H1 (cell line): ENCODE results near the gene INHA. TPM values are rescaled to one million over a fixed set of nuclear protein-coding genes. Genes with fewer than 3 reads are reported as not detected.

Source experiments
- CTCF ChIA-PET: fragments of 300-600 bp; sonication (Branson Sonifier 250); formaldehyde crosslinking; loops from one replicate; lab custom pipeline; 2021; ENCODE audit not compliant: partially characterized antibody; lab: Charles Lee
- POLR2A ChIA-PET: fragments of 300-600 bp; sonication (Branson Sonifier 250); formaldehyde crosslinking; loops from one replicate; lab custom pipeline; 2021; ENCODE audit warnings: inconsistent platforms; ENCODE audit not compliant: partially characterized antibody; lab: Charles Lee
- DNase-seq, 2 experiments: peaks; one replicate each; pipeline versions ENCODE4 v3.0.0 to v3.0.0-alpha.2; 2010 to 2022; ENCODE audit warnings: low spot score in 2 of 2, low read depth in 1 of 2, mixed read lengths in 1 of 2
- FAIRE-seq: peaks from 2 replicates; lab custom pipeline; 2011; peaks lifted over from hg19 to GRCh38; lab: Jason Lieb, UNC
- H2AFZ ChIP-seq: 2 replicates; pipeline ENCODE4 v1.8.1; 2012; ENCODE audit warnings: low read length, inconsistent platforms
- H2AK5ac ChIP-seq: 2 replicates; pipeline ENCODE4 v1.6.1; 2013; ENCODE audit warnings: low read depth, low read length
- H2BK120ac ChIP-seq: replicated peaks from 2 replicates; pipeline ENCODE3; 2013; ENCODE audit warnings: low read depth, low read length, inconsistent platforms
- H2BK12ac ChIP-seq: 2 replicates; pipeline ENCODE4 v1.6.1; 2013; ENCODE audit warnings: low read depth, low read length
- H2BK15ac ChIP-seq: 2 replicates; pipeline ENCODE4 v1.6.1; 2013; ENCODE audit warnings: low read length
- H2BK20ac ChIP-seq: 2 replicates; pipeline ENCODE4 v1.6.1; 2013; ENCODE audit warnings: low read length
- H2BK5ac ChIP-seq: 2 replicates; pipeline ENCODE4 v1.6.1; 2013; ENCODE audit warnings: low read depth, low read length
- H3K14ac ChIP-seq: 2 replicates; pipeline ENCODE4 v1.6.1; 2013; ENCODE audit warnings: inconsistent platforms; ENCODE audit not compliant: insufficient read length
- H3K18ac ChIP-seq: 2 replicates; pipeline ENCODE4 v1.6.1; 2013; ENCODE audit warnings: low read length; ENCODE audit errors: extremely low read depth
- H3K23ac ChIP-seq: 2 replicates; pipeline ENCODE4 v1.6.1; 2013; ENCODE audit warnings: inconsistent platforms; ENCODE audit not compliant: insufficient read length
- H3K23me2 ChIP-seq: 2 replicates; pipeline ENCODE4 v1.6.1; 2013; ENCODE audit warnings: low read depth, low read length
- H3K27ac ChIP-seq: 2 replicates; pipeline ENCODE4 v1.6.1; 2011; ENCODE audit warnings: low read depth, low read length, inconsistent platforms
- H3K27me3 ChIP-seq, 4 experiments: replicated peaks in 1 of 4; 1 replicate in 1 of 4; 2 replicates in 3 of 4; pipeline versions ENCODE4 v1.6.1 to v1.8.1; 2011 to 2013; ENCODE audit warnings: low read length in 3 of 4, mild to moderate bottlenecking in 3 of 4, inconsistent platforms in 2 of 4, mixed read lengths in 2 of 4, moderate library complexity in 1 of 4; ENCODE audit not compliant: control insufficient read depth in 3 of 4, insufficient read depth in 3 of 4; ENCODE audit errors: extremely low read depth in 1 of 4
- H3K36me3 ChIP-seq, 4 experiments: 2 replicates each; pipeline versions ENCODE4 v1.6.1 to v1.8.1; 2011 to 2013; ENCODE audit warnings: mild to moderate bottlenecking in 4 of 4, low read length in 3 of 4, moderate library complexity in 2 of 4, control low read depth in 1 of 4, inconsistent platforms in 1 of 4; ENCODE audit not compliant: insufficient read depth in 4 of 4, control insufficient read depth in 2 of 4
- H3K4ac ChIP-seq: replicated peaks from 2 replicates; pipeline ENCODE3; 2013; ENCODE audit warnings: low read length, low read depth, mixed read lengths, inconsistent platforms; ENCODE audit not compliant: insufficient read length
- H3K4me1 ChIP-seq, 4 experiments: replicated peaks in 1 of 4; 1 replicate in 1 of 4; 2 replicates in 3 of 4; pipeline versions ENCODE4 v1.6.1 to v1.8.1; 2011 to 2013; ENCODE audit warnings: low read length in 3 of 4, inconsistent platforms in 2 of 4, mixed read lengths in 1 of 4; ENCODE audit not compliant: insufficient read depth in 4 of 4, control insufficient read depth in 3 of 4
- H3K4me2 ChIP-seq, 2 experiments: 2 replicates each; pipeline versions ENCODE4 v1.6.1 to v1.8.1; 2011 to 2013; ENCODE audit warnings: low read depth in 2 of 2, low read length in 2 of 2, control low read depth in 1 of 2, inconsistent platforms in 1 of 2, mild to moderate bottlenecking in 1 of 2; ENCODE audit not compliant: insufficient read depth in 1 of 2
- H3K4me3 ChIP-seq, 4 experiments: fragments of 200-600, 300-600 bp in 1 of 4; sonication (generic), shearing (Covaris generic), sonication (Bioruptor Twin) in 1 of 4; 2 replicates each; pipeline versions ENCODE4 v1.5.1 to v1.8.1; 2011 to 2016; ENCODE audit warnings: low read length in 4 of 4, low read depth in 3 of 4, control low read depth in 2 of 4, inconsistent platforms in 2 of 4, mild to moderate bottlenecking in 2 of 4, mixed read lengths in 1 of 4, moderate library complexity in 1 of 4; ENCODE audit not compliant: insufficient read depth in 2 of 4; ENCODE audit errors: extremely low read depth in 1 of 4
- H3K56ac ChIP-seq: replicated peaks from 2 replicates; pipeline ENCODE3; 2013; ENCODE audit warnings: low read depth, mild to moderate bottlenecking, mixed read lengths, low read length, inconsistent platforms; ENCODE audit not compliant: insufficient read length
- H3K79me1 ChIP-seq: 2 replicates; pipeline ENCODE4 v1.6.1; 2013; ENCODE audit warnings: low read depth, low read length, control low read depth
- H3K79me2 ChIP-seq, 2 experiments: 2 replicates each; pipeline versions ENCODE4 v1.6.1 to v1.8.1; 2012 to 2013; ENCODE audit warnings: low read length in 2 of 2, mild to moderate bottlenecking in 2 of 2, inconsistent platforms in 1 of 2; ENCODE audit not compliant: insufficient read depth in 2 of 2, control insufficient read depth in 1 of 2
- H3K9ac ChIP-seq, 4 experiments: replicated peaks in 1 of 4; 1 replicate in 1 of 4; 2 replicates in 3 of 4; pipeline versions ENCODE4 v1.6.1 to v1.8.1; 2011 to 2013; ENCODE audit warnings: low read depth in 3 of 4, low read length in 3 of 4, control low read depth in 2 of 4, mild to moderate bottlenecking in 2 of 4, moderate library complexity in 2 of 4, inconsistent platforms in 1 of 4; ENCODE audit errors: extremely low read depth in 1 of 4
- H3K9me3 ChIP-seq, 2 experiments: 2 replicates each; pipeline versions ENCODE4 v1.6.1 to v1.8.1; 2012 to 2013; ENCODE audit warnings: mild to moderate bottlenecking in 2 of 2, moderate library complexity in 2 of 2, control low read depth in 1 of 2, inconsistent platforms in 1 of 2, low read depth in 1 of 2, low read length in 1 of 2, mixed read lengths in 1 of 2; ENCODE audit not compliant: insufficient read depth in 2 of 2
- H4K20me1 ChIP-seq, 2 experiments: replicated peaks in 1 of 2; 2 replicates each; pipeline versions ENCODE3 to v1.8.1; 2011 to 2013; ENCODE audit warnings: inconsistent platforms in 2 of 2, low read length in 2 of 2, mild to moderate bottlenecking in 1 of 2; ENCODE audit not compliant: insufficient read depth in 2 of 2, control insufficient read depth in 1 of 2
- H4K5ac ChIP-seq: 2 replicates; pipeline ENCODE4 v1.6.1; 2013; ENCODE audit warnings: low read length, low read depth, mixed read lengths, inconsistent platforms; ENCODE audit not compliant: insufficient read length
- H4K8ac ChIP-seq: 2 replicates; pipeline ENCODE4 v1.8.0; 2013; ENCODE audit warnings: mild to moderate bottlenecking, moderate library complexity, low read length, inconsistent platforms; ENCODE audit not compliant: insufficient read depth; ENCODE audit errors: extremely low read depth
- H4K91ac ChIP-seq: replicated peaks from 2 replicates; pipeline ENCODE3; 2013; ENCODE audit warnings: low read length, mixed read lengths, inconsistent platforms; ENCODE audit not compliant: insufficient read length
- CEBPB ChIP-seq: IDR thresholded peaks from 2 replicates; pipeline ENCODE4 v1.6.1; 2012; ENCODE audit warnings: low read depth, low read length
- CREB1 ChIP-seq: IDR thresholded peaks from 2 replicates; pipeline ENCODE4 v1.6.1; 2012; ENCODE audit warnings: inconsistent platforms
- EP300 ChIP-seq, 2 experiments: IDR thresholded peaks; 1 replicate in 1 of 2; 2 replicates in 1 of 2; pipeline ENCODE4 v1.6.1; 2011 to 2012; ENCODE audit warnings: low read depth in 2 of 2, low read length in 2 of 2, mild to moderate bottlenecking in 2 of 2, borderline replicate concordance in 1 of 2, inconsistent platforms in 1 of 2, moderate library complexity in 1 of 2
- KDM4A ChIP-seq: IDR thresholded peaks from one replicate; pipeline ENCODE4 v1.7.1; 2012; ENCODE audit warnings: low read depth, mild to moderate bottlenecking, moderate library complexity, low read length, inconsistent platforms; ENCODE audit not compliant: severe bottlenecking
- POLR2A ChIP-seq, 2 experiments: IDR thresholded peaks; 1 replicate in 1 of 2; 2 replicates in 1 of 2; pipeline ENCODE4 v1.6.1; 2011; ENCODE audit warnings: low read depth in 2 of 2, low read length in 2 of 2, mild to moderate bottlenecking in 2 of 2; ENCODE audit errors: control extremely low read depth in 1 of 2
- POLR2AphosphoS5 ChIP-seq: IDR thresholded peaks from 2 replicates; pipeline ENCODE4 v1.6.1; 2011; ENCODE audit warnings: low read depth, low read length
- RBBP5 ChIP-seq: IDR thresholded peaks from 2 replicates; pipeline ENCODE4 v1.7.1; 2012; ENCODE audit warnings: low read depth, mild to moderate bottlenecking, inconsistent platforms, low read length, moderate library complexity, borderline replicate concordance
- SRF ChIP-seq: IDR thresholded peaks from 2 replicates; pipeline ENCODE4 v1.6.1; 2011; ENCODE audit warnings: mild to moderate bottlenecking, low read depth, low read length, moderate library complexity
- TAF1 ChIP-seq: IDR thresholded peaks from 2 replicates; pipeline ENCODE4 v1.6.1; 2011; ENCODE audit warnings: mild to moderate bottlenecking, low read depth, low read length
- TAF7 ChIP-seq: optimal IDR thresholded peaks from 2 replicates; pipeline ENCODE3; 2011; ENCODE audit warnings: low read depth, mild to moderate bottlenecking, inconsistent platforms, low read length, moderate library complexity, borderline replicate concordance
- TBP ChIP-seq: IDR thresholded peaks from 2 replicates; pipeline ENCODE4 v1.6.1; 2011; ENCODE audit warnings: low read depth, low read length, improper control_type of control experiment
- YY1 ChIP-seq: IDR thresholded peaks from 2 replicates; pipeline ENCODE4 v1.6.1; 2011; ENCODE audit warnings: low read depth, mild to moderate bottlenecking, low read length
- ZNF274 ChIP-seq: IDR thresholded peaks from 2 replicates; pipeline ENCODE4 v1.7.0; 2012; ENCODE audit warnings: low read length, borderline replicate concordance; ENCODE audit errors: extremely low read depth
- WGBS, 2 experiments: shearing (Covaris generic) in 1 of 2; methylation state at CpG; one replicate each; pipeline versions ENCODE4 v1.1.6 to v1.1.7; 2013 to 2015; ENCODE audit warnings: low lambda C conversion rate in 2 of 2, mixed read lengths in 2 of 2, inconsistent platforms in 1 of 2, low coverage in 1 of 2, missing lambda C conversion rate in 1 of 2; ENCODE audit not compliant: insufficient replicate concordance in 2 of 2, insufficient coverage in 1 of 2, insufficient read length in 1 of 2; ENCODE audit errors: extremely low coverage in 1 of 2, missing lambda C conversion rate in 1 of 2; 5-methylcytosine and 5-hydroxymethylcytosine counted together
- polyA plus RNA-seq, 7 experiments: library from polyadenylated mRNA; depleted of rRNA in 3 of 7; stranded (reverse) in 5 of 7; unstranded in 2 of 7; fragments of >200 nt in 5 of 7; fragments of 200-250 nt in 2 of 7; gene quantifications; 1 replicate in 5 of 7; 2 replicates in 1 of 7; 4 replicates in 1 of 7; pipeline versions ENCODE4 v1.2.1 to v1.2.3, GENCODE V29; 2011 to 2013; ENCODE audit warnings: missing spikeins in 2 of 7, mixed read lengths in 2 of 7
- total RNA-seq: library from RNA; stranded (reverse); fragmentation: NEBNext Ultra II Directional; extraction: Animal tissue kit (Norgen Biotek cat#: 25700); gene quantifications from 2 replicates; pipeline ENCODE4 v1.2.1, GENCODE V29; 2021

INHA gene
- total and polyA plus RNA-seq, 2 of the 8 experiments (the other 6 are each of a cell fraction or from before 2014, with no cell fraction given), result 0.65 to 2.7 TPM

DNA sequence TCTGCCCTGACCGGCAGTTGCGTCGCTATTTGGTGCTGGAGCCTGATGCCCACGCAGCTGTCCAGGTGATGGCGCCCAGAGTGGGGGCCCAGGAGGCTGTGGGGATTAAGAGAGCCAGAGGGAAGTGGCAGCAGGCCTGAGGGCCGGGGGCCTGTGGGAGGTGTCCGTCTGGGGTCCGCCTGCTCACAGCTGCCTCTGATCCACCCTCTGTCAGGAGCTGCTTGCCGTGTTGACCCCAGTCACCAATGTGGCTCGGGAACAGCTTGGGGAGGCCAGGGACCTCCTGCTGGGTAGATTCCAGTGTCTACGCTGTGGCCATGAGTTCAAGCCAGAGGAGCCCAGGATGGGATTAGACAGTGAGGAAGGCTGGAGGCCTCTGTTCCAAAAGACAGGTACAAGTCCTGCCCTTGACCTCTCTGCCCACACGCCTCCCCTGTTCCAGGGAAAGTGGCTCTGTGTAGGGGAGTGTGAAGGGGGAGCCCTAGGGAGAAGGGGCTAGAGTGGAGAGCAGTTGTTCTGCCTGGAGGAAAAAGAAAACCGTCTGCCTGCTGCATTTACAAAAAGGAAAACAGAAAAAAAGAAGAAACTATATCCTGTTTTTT, 37.1 kb downstream of the INHA start:
- Histone ChIP-seq H3K9ac (no peak overlapping the region), H3K23ac (no peak overlapping the region), H2BK20ac (no peak overlapping the region), H2BK120ac (no peak overlapping the region), H4K20me1 (peaks cover 2 to 3% of the 10 kb centered on the region in 2 experiments), H3K79me2 (no peaks in the 10 kb centered on the region), H3K27ac (no peak overlapping the region), H3K27me3 (no peaks in the 10 kb centered on the region), H2AFZ (no peak overlapping the region), H3K56ac (no peak overlapping the region), H3K4me1 (no peaks in the 10 kb centered on the region; a peak in 1 of 7 replicates), H2AK5ac (no peak overlapping the region), H3K4ac (no peak overlapping the region), H3K4me2 (no peak overlapping the region), H3K36me3 (peaks cover 0 to 11% (median 2%) of the 10 kb centered on the region in 4 experiments; a peak in 4 of 8 replicates), H3K14ac (no peak overlapping the region), H2BK15ac (no peak overlapping the region), H4K91ac (no peak overlapping the region), H4K5ac (no peak overlapping the region), H3K79me1 (no peaks in the 10 kb centered on the region; the same call in 1 of the 2 replicates), H3K23me2 (no peaks in the 10 kb centered on the region), H3K18ac (no peak overlapping the region), H3K9me3 (no peaks in the 10 kb centered on the region), H2BK12ac (no peak overlapping the region), H2BK5ac (no peak overlapping the region), H3K4me3 (no peak overlapping the region), H4K8ac (no peak overlapping the region; the same call in 1 of the 2 replicates)
- no peak for FAIRE-seq
- ChIA-PET CTCF (interaction anchor here (0.7 to 18.7 kb wide), 7 partner anchors 27 to 119 kb away, joined by 3 to 356 read pairs (median 7); partner anchors contain the start of genes CHPF and SLC4A3), POLR2A (interaction anchor here (0.8 to 3.8 kb wide), 4 partner anchors 11 to 54 kb away, joined by 3 to 22 read pairs (median 3); partner anchors contain the start of gene STK11IP)
- DNase-seq, result no peak
- 83% methylated on average over 13 of the region's 13 CpGs; no CpG with 5 or more reads in 1 of the 2 experiments for WGBS, 2 experiments
- TF ChIP-seq TAF7 (no peak), POLR2A (IDR thresholded peaks at IDR 0.05; ENCODE audit: control extremely low read depth in 1 of 2, low read depth in 2 of 2, low read length in 2 of 2) (no peak), YY1 (no peak), EP300 (IDR thresholded peaks at IDR 0.05; ENCODE audit: borderline replicate concordance in 1 of 2, low read depth in 2 of 2, low read length in 2 of 2) (no peak), RBBP5 (no peak), CEBPB (no peak), KDM4A (no peak), SRF (no peak), POLR2AphosphoS5 (no peak), CREB1 (no peak), TAF1 (no peak), TBP (no peak), ZNF274 (no peak)
